NOMO-1 treated with DMSO at 0.1 percent for 48 hours (cell line): ENCODE data around the gene APOL4.
"Not testable (repeated sequence)": the region's sequence is repeated elsewhere in the genome, so short reads cannot be mapped to it uniquely, and the experiment has no call there.

ENCODE experiments used
- DNase-seq: peaks from one replicate; lab custom pipeline; 2025; ENCODE audit not compliant: unreplicated experiment; lab: John Stamatoyannopoulos, UW

APOL4 gene

DNA sequence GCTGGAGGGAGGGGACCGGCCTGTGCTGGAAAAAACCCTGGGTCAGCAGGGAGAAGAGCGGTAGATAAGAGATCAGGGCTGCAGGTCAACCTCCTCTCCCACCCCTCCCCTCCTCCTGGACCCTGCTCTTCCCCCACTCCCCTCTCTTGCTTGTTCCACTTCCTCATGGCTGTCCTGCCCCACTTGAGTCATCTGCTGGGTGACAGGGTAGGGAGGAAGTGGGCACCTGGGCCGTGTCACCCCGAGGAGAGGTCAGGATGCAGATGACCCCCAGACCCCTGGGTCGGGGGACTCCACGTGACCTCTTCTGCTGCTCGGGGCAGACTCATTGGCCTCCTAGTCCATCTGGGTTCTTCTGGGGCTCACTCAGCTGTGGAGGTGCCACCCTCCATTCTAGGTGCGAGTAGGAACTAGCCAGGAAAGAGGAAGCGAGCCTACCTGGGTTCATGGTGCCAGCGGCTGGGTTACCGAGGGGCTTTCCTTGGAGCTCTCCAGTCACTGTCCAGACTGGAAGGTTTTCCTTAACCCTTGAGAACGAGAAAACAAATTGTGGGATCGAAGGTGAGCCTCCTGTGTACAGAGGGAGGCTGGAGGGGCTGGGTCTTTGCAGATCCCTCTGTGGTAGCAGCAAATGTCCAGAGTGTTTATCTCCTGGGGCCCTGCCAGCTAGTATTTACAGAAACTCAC is 31.2 kb upstream of the APOL4 start:
- DNase-seq = peak; percentile 36

DNA sequence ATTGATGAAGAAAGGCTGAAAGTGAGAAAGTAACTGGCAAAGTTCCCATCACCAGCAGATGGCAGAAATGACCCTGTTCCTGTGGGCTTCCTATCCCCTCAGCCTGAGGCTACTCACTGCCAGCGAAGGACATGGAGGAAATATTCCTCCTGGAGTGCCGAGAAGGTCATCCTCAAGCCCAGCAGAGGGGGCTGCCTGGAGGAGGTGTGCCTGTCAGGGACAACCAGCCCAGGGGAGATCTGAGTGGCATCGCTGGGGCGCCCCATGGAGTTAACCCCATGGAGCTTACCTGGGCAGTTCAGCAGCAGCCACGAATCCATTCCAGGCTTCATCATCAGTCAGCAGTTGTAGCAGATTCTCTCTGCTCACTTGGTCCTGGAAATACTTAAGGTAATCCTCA is 29.4 kb upstream of the APOL4 start:
- not testable (repeated sequence) for DNase-seq

DNA sequence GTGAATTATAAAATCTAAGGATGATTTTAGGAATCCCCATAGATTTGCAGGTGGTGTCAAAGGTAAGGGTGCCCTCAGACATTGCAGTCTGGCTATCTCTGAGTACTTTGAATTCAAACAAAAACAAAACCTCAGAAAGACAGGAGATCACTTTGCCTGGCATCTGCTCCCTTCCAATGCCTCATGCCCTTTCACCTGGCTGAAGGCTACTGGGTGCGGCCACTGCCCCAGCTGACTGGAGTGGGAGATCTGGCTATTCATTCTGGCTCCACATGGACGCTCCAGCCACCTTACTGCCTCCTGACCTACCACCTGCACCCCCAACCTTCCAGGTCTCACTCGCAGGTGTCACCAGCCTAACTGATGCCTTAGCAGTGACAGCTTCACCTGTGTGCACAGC is 28.0 kb upstream of the APOL4 start:
- DNase-seq = not testable (repeated sequence)

DNA sequence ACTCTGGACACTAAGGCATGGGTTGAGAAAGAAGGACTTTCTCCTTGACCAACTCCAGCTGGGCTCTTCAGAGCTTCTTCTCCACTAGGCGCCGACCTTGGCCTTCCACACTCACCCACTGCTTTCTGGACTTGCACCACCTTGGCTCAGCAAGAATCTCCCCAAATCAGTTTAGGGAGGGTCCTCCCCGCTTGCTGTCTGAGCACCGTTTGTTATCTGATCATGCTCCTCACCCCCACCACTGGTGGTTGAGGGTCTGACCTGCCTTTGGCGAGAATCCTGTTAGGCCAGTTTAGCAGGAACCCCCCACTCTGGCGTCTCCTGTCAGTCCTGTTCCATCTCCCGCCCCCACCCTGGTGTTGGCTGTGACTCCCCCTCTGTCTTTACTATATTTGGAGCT is 27.3 kb upstream of the APOL4 start:
- no peak for DNase-seq

DNA sequence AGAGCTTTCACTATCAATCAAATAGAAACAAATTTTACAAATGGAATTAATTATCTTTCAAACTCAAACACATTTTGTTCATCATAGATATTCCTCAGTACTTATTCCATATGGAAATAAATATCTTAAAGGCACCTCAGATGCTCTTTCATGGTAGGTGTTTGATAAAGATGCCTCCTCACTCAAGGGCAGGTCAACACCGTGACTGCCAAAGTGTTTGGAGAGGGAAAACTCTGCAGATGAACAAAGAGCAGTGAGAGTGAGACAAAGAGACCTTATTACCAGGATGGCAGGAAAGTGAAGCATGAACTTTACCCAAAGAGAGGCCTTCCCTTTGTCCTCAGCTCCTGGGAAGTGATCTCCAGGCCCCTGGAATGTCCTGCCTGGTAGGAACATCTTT is 26.8 kb upstream of the APOL4 start:
- DNase-seq = not testable (repeated sequence)

DNA sequence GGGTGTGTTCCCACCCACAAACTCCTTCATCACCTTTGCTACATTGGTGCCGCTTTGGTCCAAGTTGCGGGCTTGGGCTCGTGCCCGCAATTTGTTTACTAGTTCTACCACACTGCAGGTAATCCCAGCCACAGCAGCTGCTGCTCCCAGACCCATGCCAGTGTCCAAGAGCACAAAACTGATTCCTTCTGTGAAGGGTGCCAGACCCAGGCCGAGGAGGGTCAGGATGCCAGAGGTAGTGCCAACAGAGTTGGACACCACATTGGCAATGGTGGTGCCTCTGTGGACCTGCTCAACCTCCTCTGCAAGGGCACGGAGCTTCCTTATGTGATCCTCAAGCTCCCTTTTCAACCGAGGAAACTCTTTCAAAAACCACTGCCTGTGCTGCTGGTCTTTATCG is 26.2 kb upstream of the APOL4 start:
- no peak for DNase-seq

DNA sequence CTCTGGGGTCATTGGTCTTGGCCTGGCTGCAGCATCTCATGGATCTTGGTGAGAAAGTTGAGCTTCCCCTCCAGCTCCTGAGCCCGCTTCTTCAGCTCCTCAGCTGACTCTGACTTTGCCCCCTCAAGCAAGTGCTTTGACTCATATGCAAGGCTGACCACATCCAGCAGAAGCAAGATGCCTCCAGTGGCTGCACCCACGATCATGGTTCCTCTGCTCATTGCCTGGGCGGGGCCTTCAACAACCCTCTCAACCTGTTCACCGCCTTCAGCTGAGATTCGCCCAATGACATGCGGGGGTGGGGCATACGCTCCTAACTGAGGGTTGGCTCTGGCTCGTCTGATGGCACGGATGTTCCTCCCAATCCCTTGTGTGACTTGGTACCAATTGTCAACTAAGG is 25.8 kb upstream of the APOL4 start:
- DNase-seq = no peak

DNA sequence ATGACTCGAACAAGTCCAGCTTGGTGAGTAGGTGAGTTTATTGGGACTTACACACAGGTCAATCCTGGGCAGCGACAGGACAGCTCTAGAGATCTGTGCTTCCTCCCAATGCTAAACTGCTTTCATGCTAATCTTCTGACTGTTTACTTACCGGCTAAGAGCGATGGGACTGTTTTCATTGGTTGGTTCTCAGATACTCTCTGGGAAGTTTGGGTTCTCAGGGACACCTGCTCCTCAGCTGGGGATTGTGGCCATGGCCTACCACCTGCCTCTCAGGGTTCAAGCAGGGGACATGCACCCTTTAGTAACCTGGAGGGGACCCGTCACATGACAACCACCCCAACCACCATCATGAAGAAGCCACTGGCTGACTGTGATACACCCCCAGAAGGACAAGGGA is 24.6 kb upstream of the APOL4 start:
- no peak for DNase-seq

DNA sequence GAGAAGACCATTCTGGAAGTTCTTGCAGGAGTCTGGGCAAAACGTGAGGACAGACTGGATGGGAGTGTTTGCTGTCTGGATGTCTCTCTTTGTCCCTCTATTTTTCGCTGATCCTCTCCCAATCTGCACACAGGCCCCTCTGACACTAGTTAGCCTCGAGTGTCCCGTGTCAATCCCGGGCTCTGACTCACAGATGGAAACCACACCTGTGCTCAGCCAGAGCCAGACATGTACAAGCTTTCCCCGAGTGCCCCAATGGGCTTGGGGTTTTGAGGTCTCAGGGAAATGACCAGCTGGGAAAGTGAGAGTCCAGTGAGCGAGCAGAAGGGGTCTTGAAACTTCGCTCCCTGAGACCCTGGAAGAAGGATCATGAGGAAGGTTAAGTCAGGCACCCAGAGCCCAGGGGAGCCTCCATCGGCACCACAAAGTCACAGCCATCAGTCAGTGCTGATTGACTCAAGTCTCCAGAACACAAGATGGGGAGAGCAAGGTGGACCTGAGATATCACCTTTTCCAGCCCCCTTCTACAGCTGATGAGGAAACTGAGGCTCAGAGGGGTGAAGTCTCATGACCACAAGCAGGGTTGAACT is 23.8 kb upstream of the APOL4 start:
- no peak for DNase-seq

DNA sequence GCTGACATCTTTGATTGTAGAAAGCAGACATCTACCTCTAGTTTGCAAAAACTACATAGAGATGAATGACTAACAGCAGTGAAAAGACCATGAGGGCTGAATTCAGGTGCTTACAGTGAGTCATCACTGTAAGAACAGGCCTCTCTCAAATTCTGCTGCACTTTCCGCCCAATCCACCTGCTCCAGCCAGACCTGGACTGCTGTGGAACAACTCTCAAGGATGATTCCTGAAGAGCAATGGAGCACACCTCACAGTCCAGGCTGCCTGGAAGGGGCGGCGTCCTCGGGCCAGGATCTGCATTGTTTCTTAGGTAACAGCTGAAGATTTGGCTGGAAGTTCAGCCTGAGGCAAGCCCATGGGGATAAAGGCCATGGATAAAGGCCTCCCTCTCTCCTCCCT is 22.6 kb upstream of the APOL4 start:
- DNase-seq = no peak

DNA sequence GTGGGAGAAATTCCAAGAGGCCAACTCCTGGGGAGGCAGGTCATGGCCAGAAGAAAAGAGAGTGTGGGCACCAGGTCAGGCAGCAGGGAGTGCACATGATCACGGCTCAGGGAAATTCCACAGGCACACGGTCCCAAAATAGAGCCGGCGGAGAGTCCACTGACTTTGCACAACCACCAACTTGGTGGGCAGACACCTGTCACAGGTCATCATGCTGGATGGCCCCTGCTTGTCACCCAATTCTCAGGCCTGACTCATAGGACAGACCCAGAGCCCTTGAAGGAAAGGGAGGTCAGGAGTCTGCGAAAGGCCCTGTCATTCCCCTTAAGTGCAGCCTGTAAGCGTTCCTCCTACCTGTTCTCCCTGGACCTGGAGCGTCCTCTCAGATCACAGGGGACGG is 21.9 kb upstream of the APOL4 start:
- DNase-seq = no peak

DNA sequence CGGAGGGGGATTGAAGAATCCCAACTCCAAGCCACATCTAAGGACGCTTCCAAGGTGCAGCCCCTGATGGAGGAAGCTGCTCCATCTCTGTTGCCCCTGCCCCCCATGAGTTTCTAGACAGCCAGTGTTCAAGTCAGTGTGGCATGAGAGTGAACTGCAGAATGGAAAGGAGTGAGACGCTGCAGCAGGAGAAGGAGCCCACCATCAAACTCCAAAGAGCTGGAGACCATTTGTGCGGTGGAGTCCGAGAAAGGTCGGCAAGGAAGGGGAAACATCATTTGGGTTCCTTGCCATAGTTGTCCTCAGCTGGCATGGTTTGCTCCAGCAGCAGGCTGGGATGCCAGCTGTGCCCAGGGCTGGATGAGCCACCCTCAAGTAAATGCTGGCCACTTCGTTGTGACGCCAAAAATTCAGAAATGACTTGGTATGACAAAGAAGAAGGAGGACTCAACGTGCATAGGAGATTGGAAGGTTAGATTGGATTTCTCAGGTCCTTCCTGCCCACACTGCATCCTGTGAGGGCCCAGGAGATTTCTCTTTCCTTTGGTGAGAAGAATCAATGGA is 21.4 kb upstream of the APOL4 start:
- no peak for DNase-seq

DNA sequence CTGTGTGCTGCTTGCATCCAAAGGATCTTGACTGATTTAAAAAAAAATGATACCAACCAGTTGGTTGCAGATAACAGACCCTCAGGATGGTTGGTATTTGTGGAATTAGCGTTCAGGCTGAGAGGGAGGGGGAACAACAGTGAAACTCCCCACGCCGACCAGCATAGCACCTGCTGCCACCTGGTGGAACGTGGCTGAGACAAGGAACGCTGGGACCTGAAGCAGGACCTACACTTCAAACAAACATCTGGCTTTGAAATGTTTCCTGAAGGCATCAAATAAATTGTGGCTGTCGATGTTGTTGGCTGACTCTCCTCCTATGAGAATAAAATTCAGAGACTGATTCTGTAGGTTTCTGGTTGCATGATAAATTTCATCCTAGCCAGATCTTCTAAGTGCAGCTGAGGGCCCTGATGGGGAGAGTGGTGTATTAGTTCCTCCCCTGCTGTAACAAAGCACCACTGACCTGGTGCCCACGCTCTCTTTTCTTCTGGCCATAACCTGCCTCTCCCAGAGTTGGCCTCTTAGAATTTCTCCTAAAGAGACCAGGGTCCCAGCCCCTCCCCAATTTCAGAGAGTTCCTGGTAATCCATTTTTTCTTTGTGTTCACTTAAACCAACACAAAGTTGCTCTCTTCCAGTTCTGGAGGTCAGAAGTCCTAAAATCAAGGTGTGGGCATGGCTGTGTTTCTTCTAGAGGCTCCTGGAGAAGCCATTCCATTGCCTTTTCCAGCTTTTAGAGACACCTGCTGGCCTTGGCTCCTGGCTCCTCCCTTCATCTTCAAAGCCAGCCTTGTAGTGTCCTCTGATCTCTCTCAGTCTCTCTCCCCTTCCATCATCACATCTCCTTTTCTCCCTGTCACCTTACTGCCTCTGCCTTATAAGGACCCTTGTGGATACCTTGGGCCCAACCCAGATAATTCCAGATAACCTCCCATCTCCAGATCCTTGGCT is 20.5 kb upstream of the APOL4 start:
- no peak for DNase-seq

DNA sequence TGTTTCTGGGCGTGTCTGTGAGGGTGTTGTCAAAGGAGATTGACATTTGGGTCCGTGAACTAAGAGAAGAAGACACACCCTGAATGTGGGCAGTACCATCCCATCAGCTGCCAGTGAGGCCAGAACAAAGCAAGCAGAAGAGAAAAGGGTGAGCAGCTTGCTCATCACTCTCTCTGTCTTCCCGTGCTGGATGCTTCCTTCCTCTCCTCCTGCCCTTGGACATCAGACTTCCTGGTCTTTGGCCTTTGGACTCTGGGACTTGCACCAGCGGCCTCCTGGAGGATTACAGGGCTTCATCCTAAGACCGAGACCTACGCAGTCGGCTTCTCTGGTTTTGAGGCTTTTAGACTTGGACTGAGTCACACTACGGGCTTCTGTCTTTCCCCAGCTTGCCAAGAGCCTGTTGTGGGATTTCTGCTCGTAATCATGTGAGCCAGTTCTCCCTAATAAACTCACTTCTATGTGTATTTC is 18.9 kb upstream of the APOL4 start:
- DNase-seq = no peak

DNA sequence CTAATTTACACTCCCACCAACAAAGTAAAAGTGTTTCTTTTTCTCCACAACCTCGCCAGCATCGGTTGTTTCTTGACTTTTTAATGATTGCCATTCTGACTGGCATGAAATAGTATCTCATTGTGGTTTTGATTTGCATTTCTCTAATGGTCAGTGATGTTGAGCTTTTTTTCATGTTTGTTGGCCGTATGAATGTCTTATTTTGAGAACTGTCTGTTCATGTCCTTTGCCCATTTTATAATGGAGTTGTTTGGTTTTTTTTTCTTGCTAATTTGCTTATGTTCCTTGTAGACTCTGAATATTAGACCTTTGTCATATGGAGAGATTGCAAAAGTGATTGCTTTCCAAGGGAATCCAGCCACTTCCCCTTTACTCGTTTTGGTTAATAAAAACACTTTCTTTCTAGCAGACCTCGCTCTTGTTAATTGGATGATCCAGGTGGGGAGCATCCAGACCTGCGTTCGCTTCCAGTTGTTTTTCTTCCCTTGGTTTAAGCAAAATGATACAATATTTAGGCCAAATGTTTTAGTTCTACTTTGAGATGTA is 17.1 kb upstream of the APOL4 start:
- DNase-seq = peak; percentile 42

DNA sequence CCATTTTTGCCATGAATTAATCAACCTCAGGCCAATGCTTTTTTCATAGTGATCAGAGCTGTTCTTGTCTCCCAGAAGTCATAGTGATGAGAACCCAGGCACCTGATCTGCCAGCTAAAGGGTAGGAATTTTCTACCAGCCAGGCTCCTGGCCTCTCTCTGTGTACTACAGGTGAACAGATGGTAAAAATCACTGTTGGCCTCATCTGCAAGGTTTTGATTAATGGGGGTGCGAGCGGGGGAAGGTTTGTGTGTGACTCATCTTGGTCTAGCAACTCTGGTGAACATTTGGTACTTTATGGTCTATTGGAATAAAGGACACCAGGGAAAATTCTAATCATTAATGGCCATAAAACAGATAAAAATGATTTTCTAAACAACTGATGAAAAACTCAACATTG is 14.4 kb upstream of the APOL4 start:
- no peak for DNase-seq

DNA sequence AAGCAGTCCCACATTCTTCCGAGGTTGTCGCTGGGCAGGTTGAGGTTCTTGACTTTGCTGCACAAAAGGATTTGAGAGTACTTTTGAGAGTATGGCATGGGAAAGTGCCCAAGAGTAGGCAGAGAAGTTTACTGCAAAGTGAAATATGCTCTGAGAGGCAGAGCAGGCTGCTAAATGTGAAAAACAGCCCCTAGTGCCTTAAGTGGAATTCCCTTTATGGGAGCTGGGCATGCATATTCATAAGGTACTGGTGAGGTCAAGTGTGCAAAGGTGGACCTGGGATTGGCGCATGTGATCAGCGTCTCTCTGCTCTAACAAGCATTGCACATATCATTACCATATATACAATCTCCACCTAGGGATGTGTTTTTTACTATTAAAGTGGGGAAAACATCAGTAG is 12.0 kb upstream of the APOL4 start:
- no peak for DNase-seq

DNA sequence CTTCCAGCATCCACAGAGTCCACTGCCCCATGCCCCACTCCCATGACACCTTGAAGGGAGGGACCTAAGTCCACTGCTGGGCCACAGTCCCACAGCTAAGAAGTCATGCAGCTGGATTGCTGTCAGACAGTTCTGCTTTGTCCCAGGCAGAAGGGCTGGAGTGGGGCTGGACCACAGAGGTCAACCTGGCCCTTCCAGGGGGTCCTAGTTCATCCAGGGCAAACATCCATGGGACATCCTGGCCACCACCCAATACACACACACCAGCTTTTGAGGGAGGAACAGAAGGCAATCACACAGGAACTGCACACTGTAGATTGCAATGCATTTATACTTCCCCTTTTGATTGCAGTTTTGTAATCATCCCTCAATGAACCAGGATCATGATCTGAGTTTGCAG is 11.3 kb upstream of the APOL4 start:
- peak; percentile 67 for DNase-seq

DNA sequence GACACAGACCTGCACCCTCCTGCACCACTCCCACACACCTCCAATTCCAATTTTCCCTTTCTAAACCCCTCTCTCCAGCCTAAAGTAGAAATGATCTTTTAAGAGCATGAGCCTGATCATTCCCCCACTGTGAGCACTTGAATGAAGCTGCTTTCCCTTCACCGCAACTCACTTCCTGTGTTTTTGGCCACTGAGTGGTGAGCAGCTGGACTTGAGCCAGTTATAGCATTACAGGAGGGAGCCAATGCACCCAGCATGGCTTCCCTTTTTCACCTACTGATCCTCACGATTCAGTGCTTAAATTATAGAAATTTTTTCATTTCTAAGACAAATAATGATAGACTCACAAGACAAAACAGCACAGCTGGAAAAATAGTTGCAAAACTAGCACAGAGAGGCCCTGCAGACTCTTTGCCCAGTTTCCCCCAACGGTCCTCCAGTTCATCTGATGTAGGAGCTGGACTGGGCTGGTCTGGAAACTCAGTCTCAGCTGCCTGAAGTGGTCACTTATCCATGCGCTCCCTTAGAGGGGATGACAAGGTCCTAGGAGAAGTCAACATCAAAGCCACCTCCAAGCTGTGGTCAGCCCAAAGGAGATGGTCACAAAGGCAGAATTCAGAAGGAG is 9.7 kb upstream of the APOL4 start:
- DNase-seq = peak; percentile 28

DNA sequence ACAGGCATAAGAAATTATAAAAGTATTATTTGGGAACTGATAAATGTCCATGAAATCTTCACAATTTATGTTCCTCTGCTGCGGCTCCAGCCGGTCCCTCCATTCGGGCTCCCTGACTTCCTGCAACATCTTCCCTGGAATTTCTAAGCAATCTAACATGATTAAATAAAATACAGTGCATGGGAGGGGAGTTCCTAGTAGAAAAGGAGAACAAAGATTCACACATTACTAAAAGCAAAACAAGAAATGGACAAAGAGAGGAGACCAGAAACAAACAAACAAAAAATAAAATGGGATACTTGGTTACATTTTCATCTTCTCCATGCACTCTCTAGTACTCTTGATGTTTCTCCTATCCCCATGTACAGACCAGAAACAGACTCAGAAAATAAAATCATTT is 8.6 kb upstream of the APOL4 start:
- no peak for DNase-seq

DNA sequence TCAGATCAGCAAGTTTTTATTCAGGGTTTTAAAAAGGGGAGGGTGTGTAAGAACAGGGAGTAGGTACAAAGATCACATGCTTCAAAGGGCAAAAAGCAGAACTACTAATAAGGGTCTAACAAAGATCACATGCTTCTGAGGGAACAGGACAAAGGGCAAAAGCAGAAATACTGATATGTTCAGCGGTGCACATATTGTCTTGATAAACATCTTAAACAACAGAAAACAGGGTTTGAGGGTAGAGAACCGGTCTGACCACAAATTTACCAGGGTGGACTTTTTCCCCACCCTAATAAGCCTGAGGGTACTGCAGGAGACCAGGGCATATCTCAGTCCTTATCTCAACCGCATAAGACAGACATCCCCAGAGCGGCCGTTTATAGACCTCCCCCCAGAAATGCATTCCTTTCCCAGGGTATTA is 7.9 kb upstream of the APOL4 start:
- DNase-seq = not testable (repeated sequence)
